Activated T-helper 1 cell treated with Interleukin-2 at 50 U/mL for 16 hours (primary cell): ENCODE measurements around the gene ACOT13.
"Not testable (repeated sequence)": the region's sequence is repeated elsewhere in the genome, so short reads cannot be mapped to it uniquely, and the experiment has no call there.

ENCODE experiments used
- DNase-seq: peaks from one replicate; pipeline ENCODE4 v3.0.0-alpha.2; 2020; ENCODE audit warnings: low read depth

Gene ACOT13

GRCh38 chr6:24731456-24732134, 64.7 kb downstream of the ACOT13 start:
- DNase-seq: not testable (repeated sequence)

GRCh38 chr6:24734166-24734565, 67.3 kb downstream of the ACOT13 start:
- no peak for DNase-seq

- not testable (repeated sequence) for DNase-seq
These were observed 67.8 kb downstream of the ACOT13 start for GRCh38 chr6:24734710-24735109.

- DNase-seq: no peak
These were observed 71.9 kb downstream of the ACOT13 start for GRCh38 chr6:24738741-24739140.

- no peak for DNase-seq
These were observed 74.0 kb downstream of the ACOT13 start for GRCh38 chr6:24740861-24741260.

GRCh38 chr6:24742216-24742738, 75.4 kb downstream of the ACOT13 start:
- no peak for DNase-seq

- no peak for DNase-seq
These were observed 76.5 kb downstream of the ACOT13 start for GRCh38 chr6:24743265-24743943.

GRCh38 chr6:24743944-24744335, 77.1 kb downstream of the ACOT13 start:
- no peak for DNase-seq

GRCh38 chr6:24744911-24745310, 78.0 kb downstream of the ACOT13 start:
- DNase-seq: no peak

- DNase-seq: no peak
These were observed 82.4 kb downstream of the ACOT13 start for GRCh38 chr6:24749297-24749696.

- not testable (repeated sequence) for DNase-seq
These were observed 84.0 kb downstream of the ACOT13 start for GRCh38 chr6:24750878-24751277.

- DNase-seq: no peak
These were observed 85.6 kb downstream of the ACOT13 start for GRCh38 chr6:24752503-24752902.

GRCh38 chr6:24752917-24753492, 86.1 kb downstream of the ACOT13 start:
- DNase-seq: no peak

- DNase-seq: no peak
These were observed 86.7 kb downstream of the ACOT13 start for GRCh38 chr6:24753545-24753944.

GRCh38 chr6:24754378-24754777, 87.5 kb downstream of the ACOT13 start:
- DNase-seq: not testable (repeated sequence)
